ENCODE results near the gene PDE4D. TPM values are rescaled to one million over a fixed set of nuclear protein-coding genes. Genes with fewer than 3 reads are reported as not detected.

Gene PDE4D
- total RNA-seq, 1 experiment from 2014 or later: 17.2 TPM

GRCh38 chr5:59744531-59744992 is 149.0 kb downstream of the PDE4D start:
- peak; percentile 56 for DNase-seq (ENCODE audit: low read depth)

GRCh38 chr5:59741599-59741998 is 151.9 kb downstream of the PDE4D start:
- DNase-seq (ENCODE audit: low read depth): no peak

- DNase-seq (ENCODE audit: low read depth): no peak
Observed at GRCh38 chr5:59738024-59738423, 155.5 kb downstream of the PDE4D start.

- DNase-seq (ENCODE audit: low read depth): no peak
Observed at GRCh38 chr5:59732806-59733205, 160.7 kb downstream of the PDE4D start.

GRCh38 chr5:59732301-59732700 is 161.2 kb downstream of the PDE4D start:
- no peak for DNase-seq (ENCODE audit: low read depth)

GRCh38 chr5:59731809-59732208 is 161.7 kb downstream of the PDE4D start:
- DNase-seq (ENCODE audit: low read depth): no peak

GRCh38 chr5:59729820-59730219 is 163.7 kb downstream of the PDE4D start:
- no peak for DNase-seq (ENCODE audit: low read depth)

GRCh38 chr5:59729357-59729756 is 164.2 kb downstream of the PDE4D start:
- DNase-seq (ENCODE audit: low read depth): no peak

GRCh38 chr5:59728356-59728755 is 165.2 kb downstream of the PDE4D start:
- no peak for DNase-seq (ENCODE audit: low read depth)

GRCh38 chr5:59727186-59727585 is 166.3 kb downstream of the PDE4D start:
- DNase-seq (ENCODE audit: low read depth): no peak

GRCh38 chr5:59725392-59725767 is 168.1 kb downstream of the PDE4D start:
- DNase-seq (ENCODE audit: low read depth): no peak

- peak; percentile 50 for DNase-seq (ENCODE audit: low read depth)
Observed at GRCh38 chr5:59724482-59725391, 168.8 kb downstream of the PDE4D start.

- DNase-seq (ENCODE audit: low read depth): no peak
Observed at GRCh38 chr5:59722874-59723273, 170.7 kb downstream of the PDE4D start.

- DNase-seq (ENCODE audit: low read depth): no peak
Observed at GRCh38 chr5:59721741-59722140, 171.8 kb downstream of the PDE4D start.

GRCh38 chr5:59720063-59720462 is 173.5 kb downstream of the PDE4D start:
- no peak for DNase-seq (ENCODE audit: low read depth)

- DNase-seq (ENCODE audit: low read depth): no peak
Observed at GRCh38 chr5:59716966-59717500, 176.5 kb downstream of the PDE4D start.

- DNase-seq (ENCODE audit: low read depth): no peak
Observed at GRCh38 chr5:59716029-59716428, 177.5 kb downstream of the PDE4D start.

- no peak for DNase-seq (ENCODE audit: low read depth)
Observed at GRCh38 chr5:59715228-59715627, 178.3 kb downstream of the PDE4D start.

GRCh38 chr5:59713498-59713844 is 180.1 kb downstream of the PDE4D start:
- no peak for DNase-seq (ENCODE audit: low read depth)

- no peak for DNase-seq (ENCODE audit: low read depth)
Observed at GRCh38 chr5:59712836-59713497, 180.6 kb downstream of the PDE4D start.

GRCh38 chr5:59711310-59711709 is 182.2 kb downstream of the PDE4D start:
- no peak for DNase-seq (ENCODE audit: low read depth)

GRCh38 chr5:59709846-59710245 is 183.7 kb downstream of the PDE4D start:
- peak; percentile 75 for DNase-seq (ENCODE audit: low read depth)

- DNase-seq (ENCODE audit: low read depth): peak; percentile 47
Observed at GRCh38 chr5:59709346-59709821, 184.1 kb downstream of the PDE4D start.

Data from RPMI7951 (cell line).